ENCODE results near the gene KLHL26. TPM values are rescaled to one million over a fixed set of nuclear protein-coding genes. Genes with fewer than 3 reads are reported as not detected.

The KLHL26 gene
- total and polyA plus RNA-seq, 9 of the 15 experiments (the other 6 are each of a cell fraction or from before 2014, with no cell fraction given) = 0.13 to 13.3 (median 1.4) TPM

DNA sequence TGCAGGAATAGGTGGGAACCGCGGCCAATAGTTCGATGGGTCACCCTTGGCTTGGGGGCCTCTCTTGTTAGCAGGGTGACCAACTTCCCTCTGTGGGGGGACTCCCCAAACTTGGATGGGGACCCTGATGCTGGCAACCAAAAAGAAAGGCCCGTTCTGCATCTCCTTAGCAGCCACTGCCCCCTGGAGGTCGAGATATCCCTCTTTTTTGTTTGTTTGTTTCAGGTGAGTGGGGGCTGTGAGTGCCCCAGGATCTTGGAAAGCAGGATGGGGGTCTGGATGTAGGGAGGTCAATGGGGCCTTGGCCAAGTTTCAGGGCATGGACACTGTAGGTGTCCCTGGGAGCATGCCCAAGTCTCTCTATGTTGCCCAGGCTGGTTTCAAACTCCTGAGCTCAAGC is 39.0 kb downstream of the KLHL26 start:
- ChIA-PET CTCF (ENCODE audit: low intra/inter-chr PET ratio) (interaction anchor here (0.6 to 1.3 kb wide), 3 partner anchors 82 to 225 kb away, joined by 3 to 4 read pairs (median 4); partner anchors contain the start of gene REX1BD), POLR2A (no interaction called here)
- Histone ChIP-seq H3K4me3 (no peak overlapping the region), H2AFZ (ENCODE audit: low read depth, low read length) (no peak overlapping the region), H3K27ac (ENCODE audit: extremely low read depth, low read depth, low read length) (no peak overlapping the region), H3K9me3 (replicated peaks; ENCODE audit: control insufficient read depth, insufficient read depth, low read depth, low read length) (peaks cover 4% of the 10 kb centered on the region), H3K36me3 (ENCODE audit: control insufficient read depth, insufficient read depth, low read length) (no peaks in the 10 kb centered on the region), H3K9me1 (ENCODE audit: control insufficient read depth, insufficient read depth, low read length) (no peaks in the 10 kb centered on the region), H3K4me1 (replicated peaks in 1 of 2; ENCODE audit: control insufficient read depth in 2 of 2, insufficient read depth in 2 of 2, low read length in 2 of 2) (peaks cover 7 to 21% of the 10 kb centered on the region in 2 experiments; a peak in 3 of 5 replicates), H4K20me1 (replicated peaks; ENCODE audit: control insufficient read depth, insufficient read depth, low read length) (no peaks in the 10 kb centered on the region), H3K9ac (ENCODE audit: insufficient read depth in 1 of 2, low read depth in 2 of 2, low read length in 2 of 2) (no peak overlapping the region), H3K4me2 (ENCODE audit: insufficient read depth, low read length) (no peak overlapping the region), H3K79me2 (ENCODE audit: control insufficient read depth, insufficient read depth, low read length) (no peaks in the 10 kb centered on the region), H3K27me3 (ENCODE audit: control insufficient read depth in 2 of 2, insufficient read depth in 2 of 2, low read length in 2 of 2) (no peaks in the 10 kb centered on the region)
- 31% methylated on average over 5 of the region's 5 CpGs for WGBS (ENCODE audit: insufficient coverage, low coverage, missing lambda C conversion rate)
- BruUV-seq (replicated peaks) = no TSS peak
- peak; percentile 44 to 57 (median 56) for DNase-seq (ENCODE audit: extremely low read depth in 1 of 4, low spot score in 3 of 4)
- in situ Hi-C loops (cut with MboI) (loop anchor here (5.0 kb wide), 1 partner anchor 208 kb away; no protein-coding TSS in a partner anchor), intact Hi-C loops (cut with micrococcal nuclease) (loop anchor here (5.0 kb wide), 3 partner anchors 83 to 208 kb away; partner anchors contain the start of gene FKBP8)
- ATAC-seq = peak; percentile 63
- no peak for FAIRE-seq
- no peak for TF ChIP-seq SAP30 (IDR thresholded peaks at IDR 0.05; ENCODE audit: borderline replicate concordance, insufficient read depth, low read depth, low read length, poor library complexity, severe bottlenecking)
- no peak for TF ChIP-seq ELF4 (CRISPR knock-in tag; IDR thresholded peaks at IDR 0.05)
- TF ChIP-seq SAFB2 (IDR thresholded peaks at IDR 0.05; ENCODE audit: borderline replicate concordance, low read depth, low read length, severe bottlenecking) = no peak
- TF ChIP-seq ZFP30 (CRISPR knock-in tag; IDR thresholded peaks at IDR 0.05; ENCODE audit: borderline replicate concordance) = no peak
- TF ChIP-seq, protein P1, sequence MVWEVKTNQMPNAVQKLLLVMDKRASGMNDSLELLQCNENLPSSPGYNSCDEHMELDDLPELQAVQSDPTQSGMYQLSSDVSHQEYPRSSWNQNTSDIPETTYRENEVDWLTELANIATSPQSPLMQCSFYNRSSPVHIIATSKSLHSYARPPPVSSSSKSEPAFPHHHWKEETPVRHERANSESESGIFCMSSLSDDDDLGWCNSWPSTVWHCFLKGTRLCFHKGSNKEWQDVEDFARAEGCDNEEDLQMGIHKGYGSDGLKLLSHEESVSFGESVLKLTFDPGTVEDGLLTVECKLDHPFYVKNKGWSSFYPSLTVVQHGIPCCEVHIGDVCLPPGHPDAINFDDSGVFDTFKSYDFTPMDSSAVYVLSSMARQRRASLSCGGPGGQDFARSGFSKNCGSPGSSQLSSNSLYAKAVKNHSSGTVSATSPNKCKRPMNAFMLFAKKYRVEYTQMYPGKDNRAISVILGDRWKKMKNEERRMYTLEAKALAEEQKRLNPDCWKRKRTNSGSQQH (CRISPR knock-in tag; IDR thresholded peaks at IDR 0.05) = no peak
- TF ChIP-seq, protein P2, sequence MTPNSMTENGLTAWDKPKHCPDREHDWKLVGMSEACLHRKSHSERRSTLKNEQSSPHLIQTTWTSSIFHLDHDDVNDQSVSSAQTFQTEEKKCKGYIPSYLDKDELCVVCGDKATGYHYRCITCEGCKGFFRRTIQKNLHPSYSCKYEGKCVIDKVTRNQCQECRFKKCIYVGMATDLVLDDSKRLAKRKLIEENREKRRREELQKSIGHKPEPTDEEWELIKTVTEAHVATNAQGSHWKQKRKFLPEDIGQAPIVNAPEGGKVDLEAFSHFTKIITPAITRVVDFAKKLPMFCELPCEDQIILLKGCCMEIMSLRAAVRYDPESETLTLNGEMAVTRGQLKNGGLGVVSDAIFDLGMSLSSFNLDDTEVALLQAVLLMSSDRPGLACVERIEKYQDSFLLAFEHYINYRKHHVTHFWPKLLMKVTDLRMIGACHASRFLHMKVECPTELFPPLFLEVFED (CRISPR knock-in tag; conservative IDR thresholded peaks at IDR 0.05) = no peak
- TF ChIP-seq SMARCE1 (IDR thresholded peaks at IDR 0.05) = no peak
- no peak for TF ChIP-seq ESRRB (CRISPR knock-in tag; IDR thresholded peaks at IDR 0.05; ENCODE audit: borderline replicate concordance)
- TF ChIP-seq SMARCA5 (IDR thresholded peaks at IDR 0.05) = no peak
- TF ChIP-seq SMARCB1 (IDR thresholded peaks at IDR 0.05; ENCODE audit: insufficient read length, low read depth) = no peak
- no peak for TF ChIP-seq ZNF780A (CRISPR knock-in tag; IDR thresholded peaks at IDR 0.05)
- no peak for TF ChIP-seq ZNF384 (IDR thresholded peaks at IDR 0.05; ENCODE audit: low read depth, low read length)
- peak; percentile 48; the same call in 1 of the 2 replicates for TF ChIP-seq CC2D1A (IDR thresholded peaks at IDR 0.05)
- TF ChIP-seq, protein P3, sequence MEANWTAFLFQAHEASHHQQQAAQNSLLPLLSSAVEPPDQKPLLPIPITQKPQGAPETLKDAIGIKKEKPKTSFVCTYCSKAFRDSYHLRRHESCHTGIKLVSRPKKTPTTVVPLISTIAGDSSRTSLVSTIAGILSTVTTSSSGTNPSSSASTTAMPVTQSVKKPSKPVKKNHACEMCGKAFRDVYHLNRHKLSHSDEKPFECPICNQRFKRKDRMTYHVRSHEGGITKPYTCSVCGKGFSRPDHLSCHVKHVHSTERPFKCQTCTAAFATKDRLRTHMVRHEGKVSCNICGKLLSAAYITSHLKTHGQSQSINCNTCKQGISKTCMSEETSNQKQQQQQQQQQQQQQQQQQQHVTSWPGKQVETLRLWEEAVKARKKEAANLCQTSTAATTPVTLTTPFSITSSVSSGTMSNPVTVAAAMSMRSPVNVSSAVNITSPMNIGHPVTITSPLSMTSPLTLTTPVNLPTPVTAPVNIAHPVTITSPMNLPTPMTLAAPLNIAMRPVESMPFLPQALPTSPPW (CRISPR knock-in tag; IDR thresholded peaks at IDR 0.05) = peak; percentile 28; the same call in 1 of the 2 replicates
- TF ChIP-seq JUNB (CRISPR knock-in tag; conservative IDR thresholded peaks at IDR 0.05) = no peak
- no peak for TF ChIP-seq NR1H2 (CRISPR knock-in tag; IDR thresholded peaks at IDR 0.05)
- TF ChIP-seq NONO (IDR thresholded peaks at IDR 0.05; ENCODE audit: low read depth in 2 of 2, low read length in 1 of 2) = no peak
